HL-60 (cell line): ENCODE results near the gene SUMF2.

Source experiments
- DNase-seq, 2 experiments: peaks; one replicate each; pipeline ENCODE4 v3.0.0-alpha.2; 2010 to 2020; ENCODE audit warnings: low read depth in 1 of 2, low spot score in 1 of 2
- H3K27ac ChIP-seq: fragments of 250-450 bp; sonication (Bioruptor Pico); replicated peaks from 2 replicates; pipeline ENCODE4 v1.5.1; 2020; ENCODE audit warnings: mild to moderate bottlenecking, moderate library complexity
- H3K27me3 ChIP-seq: fragments of 250-450 bp; sonication (Bioruptor Pico); 2 replicates; pipeline ENCODE4 v1.5.1; 2021; ENCODE audit warnings: mild to moderate bottlenecking, moderate library complexity; ENCODE audit not compliant: insufficient read depth, poor library complexity, severe bottlenecking
- H3K4me3 ChIP-seq: replicated peaks from 2 replicates; pipeline ENCODE4 v1.5.1; 2011; ENCODE audit warnings: mild to moderate bottlenecking, control low read depth, low read length; ENCODE audit not compliant: insufficient read depth
- CTCF ChIP-seq: IDR thresholded peaks from one replicate; pipeline ENCODE4 v1.5.1; 2011; ENCODE audit warnings: low read length, control low read depth, inconsistent platforms; ENCODE audit not compliant: insufficient read depth
- GABPA ChIP-seq: IDR thresholded peaks from 2 replicates; pipeline ENCODE4 v1.6.1; 2012; ENCODE audit warnings: low read depth
- POLR2AphosphoS5 ChIP-seq: IDR thresholded peaks from 2 replicates; pipeline ENCODE4 v1.6.1; 2012; ENCODE audit warnings: low read depth
- REST ChIP-seq: IDR thresholded peaks from 2 replicates; pipeline ENCODE4 v1.6.1; 2012; ENCODE audit warnings: low read depth; ENCODE audit not compliant: insufficient replicate concordance
- SPI1 ChIP-seq: IDR thresholded peaks from 2 replicates; pipeline ENCODE4 v1.6.1; 2012; ENCODE audit warnings: low read depth, mild to moderate bottlenecking, borderline replicate concordance

The SUMF2 gene

GRCh38 chr7:56083150-56083785 lies 19.2 kb downstream of the SUMF2 start:
- Histone ChIP-seq H3K4me3 (no peak overlapping the region), H3K27me3 (no peaks in the 10 kb centered on the region), H3K27ac (no peak overlapping the region)
- TF ChIP-seq REST (no peak), SPI1 (no peak), POLR2AphosphoS5 (no peak), CTCF (no peak), GABPA (no peak)
- no peak for DNase-seq

GRCh38 chr7:56086761-56087160 lies 22.7 kb downstream of the SUMF2 start:
- TF ChIP-seq POLR2AphosphoS5 (no peak), SPI1 (no peak), REST (no peak), CTCF (no peak), GABPA (no peak)

GRCh38 chr7:56087445-56087844 lies 23.4 kb downstream of the SUMF2 start:
- no peak overlapping the region for H3K27ac ChIP-seq
- H3K27me3 ChIP-seq = no peaks in the 10 kb centered on the region
- no peak for DNase-seq
- no peak overlapping the region for H3K4me3 ChIP-seq
- TF ChIP-seq REST = no peak
- no peak for TF ChIP-seq SPI1
- no peak for TF ChIP-seq CTCF
- no peak for TF ChIP-seq POLR2AphosphoS5
- TF ChIP-seq GABPA = no peak

More at GRCh38 chr7:56086761-56087160, 22.7 kb downstream of the SUMF2 start:
- DNase-seq = no peak
- Histone ChIP-seq H3K27me3 (no peaks in the 10 kb centered on the region), H3K4me3 (no peak overlapping the region), H3K27ac (no peak overlapping the region)
